Measurements from ENCODE around the gene TMEM54. TPM values are rescaled to one million over a fixed set of nuclear protein-coding genes. Genes with fewer than 3 reads are reported as not detected.

Gene TMEM54
- total and polyA plus RNA-seq, 2 experiments from 2014 or later, result 17.1 to 61.6 TPM

DNA sequence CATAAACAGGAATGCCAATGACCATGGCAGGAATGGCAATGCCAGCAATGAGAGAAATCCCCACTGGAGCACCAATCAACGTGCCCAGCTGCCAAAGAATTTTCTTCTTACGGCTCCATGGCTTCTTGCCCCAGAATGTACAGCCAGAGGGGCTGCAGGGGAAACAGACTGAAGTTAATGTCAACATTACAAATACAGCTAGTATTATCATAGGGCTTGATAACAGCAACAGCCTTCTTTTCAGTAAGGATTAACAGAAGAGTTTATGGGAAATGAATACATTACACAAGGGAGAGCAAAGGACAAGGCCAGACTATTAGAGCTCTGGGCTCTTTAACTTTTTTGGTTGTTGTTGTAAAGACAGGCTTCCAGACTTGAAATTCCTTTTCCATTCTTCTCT is 45.2 kb upstream of the TMEM54 start:
- Histone ChIP-seq H3K4me3 (no peak overlapping the region), H3K9me3 (ENCODE audit: low read depth) (no peaks in the 10 kb centered on the region), H3K4me1 (ENCODE audit: low read depth) (peaks cover 17% of the 10 kb centered on the region), H3K27ac (no peak overlapping the region), H3K27me3 (no peaks in the 10 kb centered on the region), H3K36me3 (peaks cover 24% of the 10 kb centered on the region)
- no peak for DNase-seq (ENCODE audit: low read depth in 1 of 2, low spot score in 1 of 2)
- TF ChIP-seq, protein P1, sequence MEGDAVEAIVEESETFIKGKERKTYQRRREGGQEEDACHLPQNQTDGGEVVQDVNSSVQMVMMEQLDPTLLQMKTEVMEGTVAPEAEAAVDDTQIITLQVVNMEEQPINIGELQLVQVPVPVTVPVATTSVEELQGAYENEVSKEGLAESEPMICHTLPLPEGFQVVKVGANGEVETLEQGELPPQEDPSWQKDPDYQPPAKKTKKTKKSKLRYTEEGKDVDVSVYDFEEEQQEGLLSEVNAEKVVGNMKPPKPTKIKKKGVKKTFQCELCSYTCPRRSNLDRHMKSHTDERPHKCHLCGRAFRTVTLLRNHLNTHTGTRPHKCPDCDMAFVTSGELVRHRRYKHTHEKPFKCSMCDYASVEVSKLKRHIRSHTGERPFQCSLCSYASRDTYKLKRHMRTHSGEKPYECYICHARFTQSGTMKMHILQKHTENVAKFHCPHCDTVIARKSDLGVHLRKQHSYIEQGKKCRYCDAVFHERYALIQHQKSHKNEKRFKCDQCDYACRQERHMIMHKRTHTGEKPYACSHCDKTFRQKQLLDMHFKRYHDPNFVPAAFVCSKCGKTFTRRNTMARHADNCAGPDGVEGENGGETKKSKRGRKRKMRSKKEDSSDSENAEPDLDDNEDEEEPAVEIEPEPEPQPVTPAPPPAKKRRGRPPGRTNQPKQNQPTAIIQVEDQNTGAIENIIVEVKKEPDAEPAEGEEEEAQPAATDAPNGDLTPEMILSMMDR (IDR thresholded peaks at IDR 0.05; ENCODE audit: low read depth, low read length), result no peak

DNA sequence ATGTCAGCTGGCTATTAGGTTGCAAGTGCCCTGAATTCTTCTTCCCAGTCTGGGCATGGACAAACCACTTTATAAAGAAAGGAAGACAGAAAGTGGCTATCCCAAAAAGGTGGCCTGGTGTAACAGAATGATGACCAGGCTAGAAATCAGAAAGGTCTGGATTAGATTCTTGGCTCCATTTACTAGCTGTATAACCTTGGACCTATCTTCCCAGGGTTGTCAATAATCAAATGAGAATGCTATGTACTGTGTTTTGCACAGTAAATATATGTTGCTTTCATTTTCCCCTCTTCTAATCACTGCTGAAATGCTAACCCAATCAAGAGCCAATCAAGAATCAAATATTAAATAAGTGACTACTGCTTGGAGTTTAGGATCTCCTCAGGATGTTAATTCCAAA is 43.0 kb upstream of the TMEM54 start:
- peaks cover 17% of the 10 kb centered on the region for H3K4me1 ChIP-seq (ENCODE audit: low read depth)
- no peak for DNase-seq (ENCODE audit: low read depth in 1 of 2, low spot score in 1 of 2)
- no peaks in the 10 kb centered on the region for H3K27me3 ChIP-seq
- H3K4me3 ChIP-seq, result no peak overlapping the region
- no peaks in the 10 kb centered on the region for H3K9me3 ChIP-seq (ENCODE audit: low read depth)
- no peak overlapping the region for H3K27ac ChIP-seq
- TF ChIP-seq, protein P1 (IDR thresholded peaks at IDR 0.05; ENCODE audit: low read depth, low read length), result no peak
- H3K36me3 ChIP-seq, result peaks cover 24% of the 10 kb centered on the region

DNA sequence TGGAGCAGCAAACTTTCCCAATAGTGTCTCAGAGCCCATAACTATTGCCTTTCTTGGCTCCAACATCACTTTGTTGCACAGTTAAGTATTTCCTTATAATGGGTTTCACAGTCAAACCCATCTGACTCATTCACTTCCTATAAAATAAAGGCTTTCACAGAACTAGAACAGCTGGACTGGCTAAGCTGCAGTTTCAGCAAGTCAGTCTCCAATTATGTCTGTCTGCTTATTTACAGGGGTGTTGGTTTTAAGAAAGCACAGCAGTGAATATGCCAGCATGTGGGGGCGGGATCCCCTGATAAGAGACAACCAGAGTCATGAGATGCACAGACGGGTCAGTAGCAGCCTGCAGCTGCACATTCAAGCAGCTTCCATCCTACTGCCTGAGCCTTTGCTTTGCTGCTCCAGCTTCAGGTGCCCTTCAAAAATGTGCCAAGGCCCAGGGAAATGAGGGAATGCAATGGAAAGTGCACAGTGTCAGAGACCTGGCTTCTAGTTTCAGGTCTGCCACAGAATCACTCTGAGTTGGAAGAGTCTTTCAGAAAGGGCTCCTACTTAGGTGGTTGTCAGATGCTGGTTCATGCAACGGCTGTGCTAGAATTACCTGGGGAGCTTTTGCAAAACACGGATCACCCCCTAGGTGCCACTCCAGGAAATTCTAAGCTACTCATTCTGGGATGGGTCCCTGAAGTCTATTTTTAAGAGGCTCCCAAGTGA is 38.6 kb upstream of the TMEM54 start:
- DNase-seq (ENCODE audit: low read depth in 1 of 2, low spot score in 1 of 2), result peak in 1 of 2 donors; percentile 95
- TF ChIP-seq, protein P1 (IDR thresholded peaks at IDR 0.05; ENCODE audit: low read depth, low read length), result no peak

GRCh38 chr1:32937061-32937460 is 35.9 kb upstream of the TMEM54 start:
- Histone ChIP-seq H3K9me3 (ENCODE audit: low read depth) (no peaks in the 10 kb centered on the region), H3K4me3 (no peak overlapping the region), H3K4me1 (ENCODE audit: low read depth) (peaks cover 5% of the 10 kb centered on the region), H3K36me3 (peaks cover 9% of the 10 kb centered on the region), H3K27me3 (no peaks in the 10 kb centered on the region), H3K27ac (no peak overlapping the region)
- TF ChIP-seq, protein P1 (IDR thresholded peaks at IDR 0.05; ENCODE audit: low read depth, low read length), result no peak
- DNase-seq (ENCODE audit: low read depth in 1 of 2, low spot score in 1 of 2), result no peak

More for the DNA sequence above, 38.6 kb upstream of the TMEM54 start:
- Histone ChIP-seq H3K4me1 (ENCODE audit: low read depth) (no peaks in the 10 kb centered on the region), H3K36me3 (peaks cover 22% of the 10 kb centered on the region), H3K9me3 (ENCODE audit: low read depth) (no peaks in the 10 kb centered on the region), H3K4me3 (no peak overlapping the region), H3K27ac (no peak overlapping the region), H3K27me3 (no peaks in the 10 kb centered on the region)

- Histone ChIP-seq H3K27me3 (no peaks in the 10 kb centered on the region), H3K27ac (no peak overlapping the region), H3K4me1 (ENCODE audit: low read depth) (peaks cover 5% of the 10 kb centered on the region), H3K4me3 (no peak overlapping the region), H3K9me3 (ENCODE audit: low read depth) (no peaks in the 10 kb centered on the region), H3K36me3 (peaks cover 6% of the 10 kb centered on the region)
- TF ChIP-seq, protein P1 (IDR thresholded peaks at IDR 0.05; ENCODE audit: low read depth, low read length), result no peak
- DNase-seq (ENCODE audit: low read depth in 1 of 2, low spot score in 1 of 2), result no peak
Observed at GRCh38 chr1:32934535-32934934, 33.3 kb upstream of the TMEM54 start.

All from cardiac muscle cell (in vitro differentiated cells and primary cell).